ENCODE data around the gene TMEM178B. TPM values are rescaled to one million over a fixed set of nuclear protein-coding genes. Genes with fewer than 3 reads are reported as not detected.

TMEM178B gene
- total RNA-seq, 1 donor = 0.09 TPM

DNA sequence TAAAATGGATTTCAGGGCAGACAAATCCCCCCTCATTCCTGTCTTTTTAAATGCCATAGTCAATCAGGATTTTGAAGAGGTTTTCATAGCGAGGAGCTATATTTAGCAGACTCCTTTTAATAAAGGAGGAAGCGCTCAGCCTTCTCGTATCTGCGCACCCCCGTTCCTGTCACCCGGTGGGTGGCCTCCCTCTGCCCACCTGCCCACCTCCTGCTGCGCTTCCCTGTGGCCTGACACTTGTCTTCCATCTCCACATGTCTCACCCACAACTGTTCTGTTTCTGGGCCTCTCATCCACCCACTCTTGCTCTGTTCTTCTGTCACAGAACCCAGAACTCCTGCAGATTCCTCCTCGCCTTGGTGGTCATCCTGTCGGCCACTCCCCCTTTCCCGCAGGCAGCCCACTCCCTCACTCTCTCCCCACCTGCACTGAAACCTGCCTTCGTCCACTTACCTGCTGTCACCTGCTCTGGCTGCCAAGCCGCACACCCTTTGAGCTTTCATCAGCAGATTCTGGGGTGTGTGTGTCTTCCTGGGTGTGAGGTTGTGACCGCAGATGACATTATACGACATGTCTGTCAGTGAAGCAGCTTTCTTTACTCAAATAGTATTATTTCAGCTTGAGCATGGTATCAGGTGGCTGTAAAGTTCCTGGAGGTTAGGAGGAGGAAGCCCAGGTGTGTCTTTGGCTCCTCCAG is 313.8 kb downstream of the TMEM178B start:
- no peak overlapping the region for H3K4me3 ChIP-seq (ENCODE audit: low read depth, low read length)
- TF ChIP-seq, protein P1, sequence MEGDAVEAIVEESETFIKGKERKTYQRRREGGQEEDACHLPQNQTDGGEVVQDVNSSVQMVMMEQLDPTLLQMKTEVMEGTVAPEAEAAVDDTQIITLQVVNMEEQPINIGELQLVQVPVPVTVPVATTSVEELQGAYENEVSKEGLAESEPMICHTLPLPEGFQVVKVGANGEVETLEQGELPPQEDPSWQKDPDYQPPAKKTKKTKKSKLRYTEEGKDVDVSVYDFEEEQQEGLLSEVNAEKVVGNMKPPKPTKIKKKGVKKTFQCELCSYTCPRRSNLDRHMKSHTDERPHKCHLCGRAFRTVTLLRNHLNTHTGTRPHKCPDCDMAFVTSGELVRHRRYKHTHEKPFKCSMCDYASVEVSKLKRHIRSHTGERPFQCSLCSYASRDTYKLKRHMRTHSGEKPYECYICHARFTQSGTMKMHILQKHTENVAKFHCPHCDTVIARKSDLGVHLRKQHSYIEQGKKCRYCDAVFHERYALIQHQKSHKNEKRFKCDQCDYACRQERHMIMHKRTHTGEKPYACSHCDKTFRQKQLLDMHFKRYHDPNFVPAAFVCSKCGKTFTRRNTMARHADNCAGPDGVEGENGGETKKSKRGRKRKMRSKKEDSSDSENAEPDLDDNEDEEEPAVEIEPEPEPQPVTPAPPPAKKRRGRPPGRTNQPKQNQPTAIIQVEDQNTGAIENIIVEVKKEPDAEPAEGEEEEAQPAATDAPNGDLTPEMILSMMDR (IDR thresholded peaks at IDR 0.05; ENCODE audit: insufficient read depth, low read length) = no peak
- DNase-seq (ENCODE audit: low read depth) = no peak

DNA sequence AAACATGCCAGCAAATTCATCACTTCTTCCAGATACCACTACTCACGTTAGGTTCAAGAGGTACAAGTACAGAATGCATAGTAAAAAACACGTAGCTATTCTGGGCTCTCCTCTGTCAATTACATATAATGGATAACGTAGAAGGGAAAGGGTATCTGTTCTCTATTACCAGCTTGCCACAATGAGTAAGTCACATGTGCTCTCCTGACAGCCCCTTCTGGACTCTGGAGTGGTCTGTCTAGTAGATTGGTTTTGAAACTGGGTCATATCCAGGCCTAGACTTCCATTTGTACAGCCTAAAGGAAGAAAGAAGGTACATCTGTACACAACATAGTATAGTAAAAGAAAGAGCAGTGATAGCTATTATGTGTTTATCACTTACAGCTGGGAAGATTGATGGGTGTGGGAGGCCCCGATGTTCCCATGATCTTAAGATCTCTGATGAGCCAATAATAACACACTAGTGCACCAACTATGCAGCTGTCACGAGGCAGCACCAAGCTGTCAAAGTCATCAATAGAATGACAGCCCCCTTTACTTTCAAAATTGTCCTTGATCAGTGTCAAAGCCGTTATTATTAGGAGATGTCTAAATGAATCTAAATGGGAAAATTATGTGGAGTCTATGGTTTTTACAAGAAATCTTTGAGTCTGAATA is 315.4 kb downstream of the TMEM178B start:
- no peak for DNase-seq (ENCODE audit: low read depth)
- H3K4me3 ChIP-seq (ENCODE audit: low read depth, low read length) = no peak overlapping the region
- TF ChIP-seq, protein P1 (IDR thresholded peaks at IDR 0.05; ENCODE audit: insufficient read depth, low read length) = no peak

DNA sequence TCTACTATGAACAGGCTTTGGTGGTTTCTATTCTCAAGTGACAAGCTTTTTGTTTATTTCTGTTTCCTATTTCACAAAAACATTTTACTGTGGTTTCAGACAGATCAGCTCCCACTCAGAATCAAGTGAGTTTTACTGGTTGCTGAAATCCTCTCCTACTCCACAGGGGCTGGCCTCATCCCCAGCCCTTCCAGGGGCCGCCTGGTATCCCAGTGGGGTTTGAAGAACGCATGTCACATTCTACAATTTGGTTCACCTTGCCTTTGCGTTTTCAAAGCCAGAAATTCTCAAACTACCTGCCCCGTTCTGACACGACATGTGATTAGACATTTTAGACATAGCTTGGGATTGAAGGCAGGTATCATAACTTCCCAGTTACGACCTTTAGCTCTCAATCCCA is 316.5 kb downstream of the TMEM178B start:
- no peak overlapping the region for H3K4me3 ChIP-seq (ENCODE audit: low read depth, low read length)
- no peak for DNase-seq (ENCODE audit: low read depth)
- TF ChIP-seq, protein P1 (IDR thresholded peaks at IDR 0.05; ENCODE audit: insufficient read depth, low read length) = no peak

DNA sequence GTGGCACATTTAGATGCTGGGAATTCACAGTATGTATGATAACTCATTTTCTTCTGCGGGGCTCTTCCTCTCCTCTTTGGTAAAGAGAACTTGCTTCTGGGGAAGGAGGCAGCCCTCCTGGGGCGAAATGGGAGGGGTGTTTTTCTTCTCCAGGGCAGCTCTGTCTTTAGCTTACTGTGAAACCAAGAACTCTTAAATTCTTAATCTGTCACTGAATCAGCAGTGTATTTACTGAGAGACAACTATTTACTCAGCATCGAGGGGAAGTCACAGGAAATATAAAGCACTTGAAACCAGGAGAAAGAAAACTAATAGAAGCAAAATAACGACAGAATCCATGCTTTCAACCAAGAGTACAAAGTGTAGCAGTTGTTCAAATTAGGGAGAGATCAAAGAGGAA is 319.2 kb downstream of the TMEM178B start:
- DNase-seq (ENCODE audit: low read depth) = no peak
- no peak overlapping the region for H3K4me3 ChIP-seq (ENCODE audit: low read depth, low read length)
- TF ChIP-seq, protein P1 (IDR thresholded peaks at IDR 0.05; ENCODE audit: insufficient read depth, low read length) = no peak

DNA sequence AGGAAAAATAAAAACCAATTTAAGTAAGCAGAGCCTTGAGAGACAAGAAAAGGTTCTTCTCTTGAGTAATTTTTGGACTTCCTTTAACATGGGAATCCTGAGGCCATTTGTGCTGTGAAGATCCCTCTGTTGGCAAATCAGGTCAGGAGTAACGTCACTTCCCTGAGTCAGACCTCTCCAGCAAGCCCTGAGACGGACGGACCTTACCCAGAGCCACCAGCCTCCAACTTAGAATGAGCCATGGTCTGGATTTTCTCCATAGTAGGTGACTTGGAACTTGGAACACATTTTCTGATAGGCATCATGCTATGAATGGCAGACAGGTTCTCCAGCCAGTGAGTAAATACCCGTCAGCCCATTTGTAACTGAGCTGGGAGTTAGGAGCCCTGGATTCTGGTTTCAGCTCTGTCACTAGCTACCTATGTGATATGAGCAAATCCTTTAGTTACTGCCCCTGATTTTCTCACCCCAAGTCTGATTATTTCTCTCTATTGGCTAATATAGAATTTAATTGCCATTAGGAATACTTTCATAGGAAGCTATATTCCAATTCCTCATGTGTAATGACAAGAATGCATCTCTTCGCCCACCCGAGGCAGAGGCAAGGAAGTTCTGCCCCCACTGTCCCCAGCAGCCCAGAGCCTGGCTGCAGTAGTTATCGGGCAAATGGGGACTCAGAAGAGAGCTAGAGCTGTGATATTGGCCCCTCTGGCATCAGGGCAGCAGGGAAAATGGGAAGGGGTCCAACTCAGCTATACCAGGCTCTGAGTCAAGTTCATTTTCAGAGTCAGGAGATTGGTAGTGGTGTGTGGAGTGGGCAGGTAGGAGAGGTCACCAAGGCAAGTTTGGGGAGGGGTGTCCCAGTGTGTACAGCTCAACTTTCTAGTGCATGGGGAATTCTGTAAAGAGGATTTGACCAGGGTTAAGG is 323.6 kb downstream of the TMEM178B start:
- no peak overlapping the region for H3K4me3 ChIP-seq (ENCODE audit: low read depth, low read length)
- no peak for DNase-seq (ENCODE audit: low read depth)
- TF ChIP-seq, protein P1 (IDR thresholded peaks at IDR 0.05; ENCODE audit: insufficient read depth, low read length) = no peak

DNA sequence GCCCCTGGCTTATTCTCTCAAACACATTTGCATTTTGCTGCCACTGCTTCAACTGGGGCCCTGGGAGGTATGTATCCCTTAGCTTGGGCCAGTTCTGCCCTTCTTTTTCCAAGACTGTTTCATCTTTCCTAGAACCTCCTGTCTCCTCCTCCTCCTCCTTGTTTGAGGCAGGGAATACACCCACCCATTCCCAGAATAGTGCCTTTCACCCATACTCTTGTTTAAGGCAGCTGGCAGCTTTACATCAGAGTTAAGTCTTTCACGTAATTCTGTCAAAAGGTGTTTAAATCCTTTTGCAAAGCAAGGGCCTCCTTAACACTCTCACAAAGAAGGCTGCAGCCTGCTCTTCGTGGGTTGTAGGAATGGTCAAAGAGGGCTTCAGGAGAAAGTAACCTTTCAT is 326.5 kb downstream of the TMEM178B start:
- no peak for DNase-seq (ENCODE audit: low read depth)
- no peak overlapping the region for H3K4me3 ChIP-seq (ENCODE audit: low read depth, low read length)
- TF ChIP-seq, protein P1 (IDR thresholded peaks at IDR 0.05; ENCODE audit: insufficient read depth, low read length) = no peak

Measured in fibroblast of the aortic adventitia (primary cell).